DND-41 (cell line): ENCODE results near the gene CLN5.

ENCODE experiments used
- ATAC-seq: fragments of 200-7000 bp; cut with Tn5 transposase; 3 replicates; pipeline ENCODE4 v1.9.1; 2021; ENCODE audit warnings: low read depth; ENCODE audit not compliant: insufficient read depth
- DNase-seq: peaks from one replicate; pipeline ENCODE4 v3.0.0-alpha.2; 2020
- H2AFZ ChIP-seq: 2 replicates; pipeline ENCODE4 v1.6.0; 2012; ENCODE audit warnings: low read depth, low read length
- H3K27ac ChIP-seq: 2 replicates; pipeline ENCODE4 v1.5.1; 2012; ENCODE audit warnings: low read length, inconsistent platforms
- H3K27me3 ChIP-seq: fragments of 200-600 bp; sonication (generic); 2 replicates; pipeline ENCODE4 v1.6.0; 2012; ENCODE audit warnings: low read length, mild to moderate bottlenecking, inconsistent platforms; ENCODE audit not compliant: insufficient read depth, poor library complexity
- H3K36me3 ChIP-seq: 2 replicates; pipeline ENCODE4 v1.5.1; 2012; ENCODE audit warnings: low read length, inconsistent platforms; ENCODE audit not compliant: insufficient read depth
- H3K4me1 ChIP-seq: 2 replicates; pipeline ENCODE4 v1.5.1; 2012; ENCODE audit warnings: mild to moderate bottlenecking, low read length; ENCODE audit not compliant: insufficient read depth
- H3K4me2 ChIP-seq: 2 replicates; pipeline ENCODE4 v1.6.0; 2012; ENCODE audit warnings: mild to moderate bottlenecking, moderate library complexity, low read length, inconsistent platforms; ENCODE audit not compliant: insufficient read depth
- H3K4me3 ChIP-seq, 2 experiments: fragments of 200-600 bp in 1 of 2; shearing (Covaris generic) in 1 of 2; 2 replicates each; pipeline ENCODE4 v1.5.1; 2012 to 2016; ENCODE audit warnings: inconsistent platforms in 2 of 2, low read length in 2 of 2, mild to moderate bottlenecking in 2 of 2, low read depth in 1 of 2, moderate library complexity in 1 of 2
- H3K79me2 ChIP-seq: 2 replicates; pipeline ENCODE4 v1.6.0; 2012; ENCODE audit warnings: low read length, inconsistent platforms; ENCODE audit not compliant: insufficient read depth
- H3K9ac ChIP-seq: 2 replicates; pipeline ENCODE4 v1.6.0; 2012; ENCODE audit warnings: low read depth, mild to moderate bottlenecking, inconsistent platforms, low read length, moderate library complexity
- H3K9me3 ChIP-seq: 2 replicates; pipeline ENCODE4 v1.5.1; 2012; ENCODE audit warnings: low read length, moderate library complexity, mild to moderate bottlenecking, inconsistent platforms; ENCODE audit not compliant: insufficient read depth, severe bottlenecking
- H4K20me1 ChIP-seq: 2 replicates; pipeline ENCODE4 v1.6.0; 2012; ENCODE audit warnings: low read length; ENCODE audit not compliant: insufficient read depth
- EZH2 ChIP-seq: IDR thresholded peaks from 3 replicates; pipeline ENCODE4 v1.6.1; 2012; ENCODE audit warnings: borderline replicate concordance, low read depth, mild to moderate bottlenecking, moderate library complexity, low read length, inconsistent platforms; ENCODE audit not compliant: severe bottlenecking
- TF ChIP-seq, protein P1 (sequence below): IDR thresholded peaks from 2 replicates; pipeline ENCODE4 v1.5.1; 2012; ENCODE audit warnings: borderline replicate concordance, low read length, moderate library complexity, mild to moderate bottlenecking; ENCODE audit not compliant: poor library complexity, severe bottlenecking; ENCODE audit errors: extremely low read depth

Gene CLN5

DNA sequence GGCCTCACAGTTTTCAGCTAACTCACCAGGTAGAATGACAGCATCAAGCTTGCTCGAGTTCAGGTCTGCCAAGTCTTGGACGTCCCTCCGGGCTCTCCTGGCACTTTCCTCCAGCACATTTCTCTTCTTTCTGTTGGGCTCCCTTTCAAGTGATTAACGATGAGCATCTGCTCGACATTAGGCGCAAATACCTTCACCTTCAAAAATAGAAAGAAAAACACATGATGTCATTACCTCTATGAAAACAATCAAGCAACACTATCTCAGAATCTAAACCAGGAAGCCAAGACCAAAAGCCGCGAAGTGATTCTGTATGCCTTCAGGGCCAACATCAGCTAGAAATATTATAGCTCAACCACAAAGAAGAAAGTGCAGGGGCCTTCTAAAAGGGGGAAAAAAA lies 15.4 kb upstream of the CLN5 start:
- peaks cover 4% of the 10 kb centered on the region; the same call in 1 of the 2 replicates for H3K4me1 ChIP-seq
- H3K27me3 ChIP-seq = peaks cover 16% of the 10 kb centered on the region
- H2AFZ ChIP-seq = no peak overlapping the region
- no peaks in the 10 kb centered on the region for H3K79me2 ChIP-seq
- H3K27ac ChIP-seq = no peak overlapping the region
- DNase-seq (no peak), ATAC-seq (no peak)
- TF ChIP-seq EZH2 = no peak
- TF ChIP-seq, protein P1, sequence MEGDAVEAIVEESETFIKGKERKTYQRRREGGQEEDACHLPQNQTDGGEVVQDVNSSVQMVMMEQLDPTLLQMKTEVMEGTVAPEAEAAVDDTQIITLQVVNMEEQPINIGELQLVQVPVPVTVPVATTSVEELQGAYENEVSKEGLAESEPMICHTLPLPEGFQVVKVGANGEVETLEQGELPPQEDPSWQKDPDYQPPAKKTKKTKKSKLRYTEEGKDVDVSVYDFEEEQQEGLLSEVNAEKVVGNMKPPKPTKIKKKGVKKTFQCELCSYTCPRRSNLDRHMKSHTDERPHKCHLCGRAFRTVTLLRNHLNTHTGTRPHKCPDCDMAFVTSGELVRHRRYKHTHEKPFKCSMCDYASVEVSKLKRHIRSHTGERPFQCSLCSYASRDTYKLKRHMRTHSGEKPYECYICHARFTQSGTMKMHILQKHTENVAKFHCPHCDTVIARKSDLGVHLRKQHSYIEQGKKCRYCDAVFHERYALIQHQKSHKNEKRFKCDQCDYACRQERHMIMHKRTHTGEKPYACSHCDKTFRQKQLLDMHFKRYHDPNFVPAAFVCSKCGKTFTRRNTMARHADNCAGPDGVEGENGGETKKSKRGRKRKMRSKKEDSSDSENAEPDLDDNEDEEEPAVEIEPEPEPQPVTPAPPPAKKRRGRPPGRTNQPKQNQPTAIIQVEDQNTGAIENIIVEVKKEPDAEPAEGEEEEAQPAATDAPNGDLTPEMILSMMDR = no peak
- H3K4me2 ChIP-seq = no peak overlapping the region
- no peaks in the 10 kb centered on the region for H3K36me3 ChIP-seq
- H3K9me3 ChIP-seq = no peaks in the 10 kb centered on the region
- H3K9ac ChIP-seq = no peak overlapping the region
- H4K20me1 ChIP-seq = no peaks in the 10 kb centered on the region
- H3K4me3 ChIP-seq = no peak overlapping the region

DNA sequence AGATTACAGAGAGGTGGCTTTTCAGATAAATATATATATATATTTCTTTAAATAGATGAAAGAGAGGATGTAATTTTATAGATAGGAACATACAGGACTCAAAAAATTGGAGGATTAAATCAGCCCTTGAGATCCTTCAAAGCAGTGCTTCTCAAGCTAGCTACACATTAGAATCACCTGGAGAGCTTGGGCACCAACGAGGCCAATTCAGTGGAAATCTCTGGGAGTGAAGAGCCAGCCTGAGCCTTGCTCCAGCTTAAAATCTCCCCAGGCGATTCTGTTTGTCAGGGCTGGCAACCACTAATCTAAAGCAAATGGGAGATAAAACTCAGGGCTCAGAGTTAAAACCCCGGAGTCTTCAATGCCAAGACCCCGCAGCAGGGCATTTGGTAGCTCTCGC lies 15.0 kb upstream of the CLN5 start:
- no peak for DNase-seq
- no peak for ATAC-seq
- Histone ChIP-seq H3K79me2 (no peaks in the 10 kb centered on the region), H3K4me3 (no peak overlapping the region), H3K4me1 (peaks cover 4% of the 10 kb centered on the region; the same call in 1 of the 2 replicates), H2AFZ (no peak overlapping the region), H3K36me3 (no peaks in the 10 kb centered on the region), H3K4me2 (no peak overlapping the region), H3K9me3 (no peaks in the 10 kb centered on the region), H4K20me1 (no peaks in the 10 kb centered on the region), H3K27ac (no peak overlapping the region), H3K27me3 (peaks cover 16% of the 10 kb centered on the region), H3K9ac (no peak overlapping the region)
- no peak for TF ChIP-seq EZH2
- TF ChIP-seq, protein P1 = no peak

DNA sequence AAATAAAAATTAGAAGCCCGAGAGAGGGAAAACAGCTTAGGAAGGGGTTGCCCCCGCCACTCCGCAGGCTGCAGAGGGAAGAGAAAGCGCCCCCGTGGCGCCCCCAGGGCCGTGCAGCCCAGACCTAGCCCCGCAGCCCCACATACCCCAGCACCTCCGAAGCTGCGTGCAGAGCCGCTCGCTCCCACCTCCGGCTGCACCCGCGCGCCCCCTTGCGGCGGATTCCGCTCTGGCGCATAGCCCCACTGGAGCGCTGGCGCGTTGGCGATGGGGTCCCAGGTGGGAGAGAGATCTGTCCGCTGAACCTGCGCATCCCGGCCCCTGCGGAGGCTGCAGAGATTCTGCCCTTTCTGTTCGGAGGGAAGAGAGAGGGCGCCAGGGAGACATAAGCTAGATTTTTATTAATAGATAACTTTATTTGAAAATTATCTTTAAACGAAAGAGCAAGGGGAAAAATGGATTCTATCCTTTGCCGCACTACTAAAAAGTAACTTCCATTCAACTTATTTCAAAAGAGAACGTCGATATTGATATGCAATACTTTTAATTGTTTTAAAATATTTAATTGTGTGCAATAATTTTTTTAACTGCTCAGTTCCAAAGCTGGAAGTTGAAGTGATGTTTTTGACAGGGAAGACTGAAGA lies 11.7 kb upstream of the CLN5 start:
- H3K9ac ChIP-seq = no peak overlapping the region
- no peaks in the 10 kb centered on the region for H3K36me3 ChIP-seq
- no peaks in the 10 kb centered on the region for H3K79me2 ChIP-seq
- H4K20me1 ChIP-seq = no peaks in the 10 kb centered on the region
- ATAC-seq = peak; percentile 100
- peak overlapping the region; percentile 47 for H3K4me2 ChIP-seq
- H3K27me3 ChIP-seq = peaks cover 19% of the 10 kb centered on the region
- no peak overlapping the region for H2AFZ ChIP-seq
- H3K9me3 ChIP-seq = no peaks in the 10 kb centered on the region
- H3K4me3 ChIP-seq = no peak overlapping the region
- TF ChIP-seq, protein P1 = peak; percentile 85
- no peak for TF ChIP-seq EZH2
- peaks cover 4% of the 10 kb centered on the region; the same call in 1 of the 2 replicates for H3K4me1 ChIP-seq
- no peak overlapping the region for H3K27ac ChIP-seq
- DNase-seq = peak; percentile 79

DNA sequence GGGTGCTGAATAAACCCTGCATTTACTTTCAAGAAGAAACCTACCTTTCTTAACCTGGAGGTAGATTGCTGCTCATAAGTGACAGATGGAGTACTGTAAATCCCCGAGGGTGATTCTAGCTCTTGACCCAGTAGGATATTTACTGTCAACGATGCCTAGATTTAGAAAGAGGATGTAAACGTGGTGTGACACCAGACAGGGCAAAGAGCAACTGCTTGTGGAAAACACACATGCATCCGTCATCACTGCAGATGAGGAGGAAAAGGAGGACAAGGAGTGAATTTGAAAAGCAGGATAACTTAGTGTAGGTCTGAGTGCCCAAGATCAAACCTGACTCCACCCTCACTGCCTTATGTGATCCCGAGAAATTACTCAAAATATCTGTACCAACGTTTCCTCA lies 9.8 kb upstream of the CLN5 start:
- Histone ChIP-seq H3K9ac (no peak overlapping the region), H3K79me2 (no peaks in the 10 kb centered on the region), H3K36me3 (no peaks in the 10 kb centered on the region), H3K27me3 (peaks cover 20% of the 10 kb centered on the region), H4K20me1 (no peaks in the 10 kb centered on the region), H3K4me1 (peaks cover 4% of the 10 kb centered on the region; the same call in 1 of the 2 replicates), H3K27ac (no peak overlapping the region), H3K9me3 (no peaks in the 10 kb centered on the region), H3K4me3 (no peak overlapping the region), H3K4me2 (no peak overlapping the region), H2AFZ (no peak overlapping the region)
- TF ChIP-seq, protein P1 = no peak
- no peak for TF ChIP-seq EZH2
- ATAC-seq (no peak), DNase-seq (no peak)
